Suppressor macrophage (primary cell): Measurements from ENCODE around the gene PRKAR1B.

Experiments
- DNase-seq, 4 experiments: peaks; one replicate each; pipeline ENCODE4 v3.0.0-alpha.2; 2020 to 2022

PRKAR1B gene

GRCh38 chr7:569996-570800, 156.9 kb downstream of the PRKAR1B start:
- no peak for DNase-seq

- no peak for DNase-seq
These were observed 157.8 kb downstream of the PRKAR1B start for GRCh38 chr7:569071-569855.

- DNase-seq, result no peak
These were observed 158.8 kb downstream of the PRKAR1B start for GRCh38 chr7:568031-568951.

GRCh38 chr7:567305-567883, 159.7 kb downstream of the PRKAR1B start:
- no peak for DNase-seq

- no peak for DNase-seq
These were observed 161.0 kb downstream of the PRKAR1B start for GRCh38 chr7:566100-566499.

GRCh38 chr7:564176-564865, 162.8 kb downstream of the PRKAR1B start:
- no peak for DNase-seq

GRCh38 chr7:563629-564170, 163.4 kb downstream of the PRKAR1B start:
- DNase-seq, result no peak

- no peak for DNase-seq
These were observed 164.1 kb downstream of the PRKAR1B start for GRCh38 chr7:562789-563628.

GRCh38 chr7:562374-562675, 164.8 kb downstream of the PRKAR1B start:
- DNase-seq, result no peak

GRCh38 chr7:561631-562373, 165.3 kb downstream of the PRKAR1B start:
- DNase-seq, result no peak

GRCh38 chr7:560966-561630, 166.0 kb downstream of the PRKAR1B start:
- DNase-seq, result no peak

- DNase-seq, result no peak
These were observed 167.7 kb downstream of the PRKAR1B start for GRCh38 chr7:559396-559705.

- no peak for DNase-seq
These were observed 169.6 kb downstream of the PRKAR1B start for GRCh38 chr7:557558-557881.

- no peak for DNase-seq
These were observed 170.1 kb downstream of the PRKAR1B start for GRCh38 chr7:556837-557557.

GRCh38 chr7:556291-556826, 170.7 kb downstream of the PRKAR1B start:
- no peak for DNase-seq

- no peak for DNase-seq
These were observed 171.4 kb downstream of the PRKAR1B start for GRCh38 chr7:555551-556160.

- DNase-seq, result no peak
These were observed 173.4 kb downstream of the PRKAR1B start for GRCh38 chr7:553636-554111.
